IMR-90 (cell line): ENCODE measurements around the gene ZDHHC17. TPM values are rescaled to one million over a fixed set of nuclear protein-coding genes. Genes with fewer than 3 reads are reported as not detected.

Source experiments
- ATAC-seq: fragments of 200-7000 bp; cut with Tn5 transposase; 2 replicates; pipeline ENCODE4 v1.9.1; 2020; ENCODE audit warnings: low read depth, mild to moderate bottlenecking, moderate library complexity
- BruUV-seq: library from RNA; stranded (reverse); fragments of 400-500 nt; replicated peaks from 2 replicates; lab custom pipeline; 2021; lab: Mats Ljungman, UMichigan
- CTCF ChIA-PET: fragments of 300-600 bp; formaldehyde crosslinking; extraction: SDS; loops from one replicate; lab custom pipeline; 2021; ENCODE audit warnings: antibody characterized with exemption; lab: Yijun Ruan, JAX
- POLR2A ChIA-PET: fragments of 300-600 bp; sonication (Branson Sonifier 250); formaldehyde crosslinking; loops from one replicate; lab custom pipeline; 2022; ENCODE audit warnings: antibody characterized with exemption; ENCODE audit not compliant: unreplicated experiment; lab: Charles Lee
- DNase-seq: peaks from one replicate; pipeline ENCODE4 v3.0.0; 2013
- H2AFZ ChIP-seq: replicated peaks from 2 replicates; pipeline ENCODE3; 2013; ENCODE audit warnings: low read length, mild to moderate bottlenecking; ENCODE audit not compliant: poor library complexity
- H2AK5ac ChIP-seq: 2 replicates; pipeline ENCODE4 v1.6.1; 2013; ENCODE audit warnings: low read depth, low read length, inconsistent platforms
- H2AK9ac ChIP-seq: replicated peaks from 2 replicates; pipeline ENCODE3; 2013; ENCODE audit warnings: mild to moderate bottlenecking, low read depth, low read length, moderate library complexity; ENCODE audit not compliant: poor library complexity
- H2BK120ac ChIP-seq: 2 replicates; pipeline ENCODE4 v1.6.1; 2013; ENCODE audit warnings: low read depth, low read length, inconsistent platforms
- H2BK15ac ChIP-seq: 3 replicates; pipeline ENCODE4 v1.6.1; 2013; ENCODE audit warnings: low read depth, low read length, inconsistent platforms
- H2BK20ac ChIP-seq: 2 replicates; pipeline ENCODE4 v1.6.1; 2013; ENCODE audit warnings: low read depth, mild to moderate bottlenecking, inconsistent platforms, low read length, moderate library complexity
- H2BK5ac ChIP-seq: 2 replicates; pipeline ENCODE4 v1.6.1; 2013; ENCODE audit warnings: mild to moderate bottlenecking, low read depth, low read length, inconsistent platforms; ENCODE audit not compliant: poor library complexity, severe bottlenecking
- H3K14ac ChIP-seq: replicated peaks from 2 replicates; pipeline ENCODE4 v1.6.1; 2013; ENCODE audit warnings: low read depth, low read length, inconsistent platforms
- H3K18ac ChIP-seq: 2 replicates; pipeline ENCODE4 v1.6.1; 2013; ENCODE audit warnings: low read depth, low read length, control low read depth
- H3K23ac ChIP-seq: 2 replicates; pipeline ENCODE4 v1.6.1; 2013; ENCODE audit warnings: low read depth, low read length, inconsistent platforms
- H3K27ac ChIP-seq: 2 replicates; pipeline ENCODE4 v1.5.1; 2013; ENCODE audit warnings: mild to moderate bottlenecking, control low read depth, low read length; ENCODE audit not compliant: insufficient read depth
- H3K27me3 ChIP-seq: 2 replicates; pipeline ENCODE4 v1.6.1; 2013; ENCODE audit warnings: low read length; ENCODE audit not compliant: control insufficient read depth, insufficient read depth
- H3K36me3 ChIP-seq: 2 replicates; pipeline ENCODE4 v1.6.1; 2013; ENCODE audit warnings: low read length, mixed read lengths; ENCODE audit not compliant: control insufficient read depth, insufficient read depth
- H3K4ac ChIP-seq: 2 replicates; pipeline ENCODE4 v1.6.1; 2013; ENCODE audit warnings: low read depth, low read length, inconsistent platforms
- H3K4me1 ChIP-seq: 2 replicates; pipeline ENCODE4 v1.6.1; 2013; ENCODE audit warnings: low read length, mixed read lengths; ENCODE audit not compliant: control insufficient read depth, insufficient read depth
- H3K4me2 ChIP-seq: 2 replicates; pipeline ENCODE4 v1.6.1; 2013; ENCODE audit warnings: low read depth, mild to moderate bottlenecking, control low read depth, low read length, moderate library complexity
- H3K4me3 ChIP-seq: 2 replicates; pipeline ENCODE4 v1.5.1; 2013; ENCODE audit warnings: low read depth, mild to moderate bottlenecking, control low read depth, low read length, moderate library complexity; ENCODE audit not compliant: insufficient read depth
- H3K56ac ChIP-seq: 2 replicates; pipeline ENCODE4 v1.6.1; 2013; ENCODE audit warnings: low read length, inconsistent platforms; ENCODE audit not compliant: insufficient read depth; ENCODE audit errors: extremely low read depth
- H3K79me1 ChIP-seq, 2 experiments: 2 replicates each; pipeline ENCODE4 v1.6.1; 2013; ENCODE audit warnings: low read length in 2 of 2, inconsistent platforms in 1 of 2, low read depth in 1 of 2
- H3K9ac ChIP-seq: 2 replicates; pipeline ENCODE4 v1.6.1; 2013; ENCODE audit warnings: low read depth, low read length, control low read depth
- H3K9me1 ChIP-seq: 2 replicates; pipeline ENCODE4 v1.6.1; 2013; ENCODE audit warnings: low read length, inconsistent platforms; ENCODE audit not compliant: insufficient read depth
- H3K9me3 ChIP-seq: 2 replicates; pipeline ENCODE4 v1.6.1; 2013; ENCODE audit warnings: low read length; ENCODE audit not compliant: control insufficient read depth, insufficient read depth
- H4K20me1 ChIP-seq: 2 replicates; pipeline ENCODE4 v1.6.1; 2013; ENCODE audit warnings: low read length, inconsistent platforms; ENCODE audit not compliant: insufficient read depth
- H4K5ac ChIP-seq: 2 replicates; pipeline ENCODE4 v1.6.1; 2013; ENCODE audit warnings: mild to moderate bottlenecking, low read depth, low read length, control low read depth
- H4K8ac ChIP-seq, 2 experiments: 2 replicates each; pipeline ENCODE4 v1.6.1; 2013; ENCODE audit warnings: low read depth in 2 of 2, low read length in 2 of 2, control low read depth in 1 of 2, inconsistent platforms in 1 of 2
- H4K91ac ChIP-seq: 2 replicates; pipeline ENCODE4 v1.6.1; 2013; ENCODE audit warnings: low read depth, low read length, inconsistent platforms; ENCODE audit not compliant: insufficient read depth
- BHLHE40 ChIP-seq: fragments of 150-350 bp; IDR thresholded peaks from 2 replicates; pipeline ENCODE4 v1.6.1; 2016; ENCODE audit warnings: mild to moderate bottlenecking, low read depth, low read length
- CEBPB ChIP-seq: IDR thresholded peaks from 2 replicates; pipeline ENCODE4 v1.6.1; 2012; ENCODE audit warnings: low read depth, low read length, improper control_type of control experiment
- CHD1 ChIP-seq: IDR thresholded peaks from 2 replicates; pipeline ENCODE4 v1.6.1; 2012; ENCODE audit warnings: low read depth, low read length, improper control_type of control experiment
- CTCF ChIP-seq: conservative IDR thresholded peaks from 2 replicates; pipeline ENCODE4 v1.5.1; 2012; ENCODE audit warnings: mild to moderate bottlenecking, low read depth, low read length, improper control_type of control experiment
- ELK1 ChIP-seq: fragments of 150-350 bp; IDR thresholded peaks from 2 replicates; pipeline ENCODE4 v1.6.1; 2016; ENCODE audit warnings: low read depth, mild to moderate bottlenecking, low read length, moderate library complexity, borderline replicate concordance
- FOS ChIP-seq: fragments of 150-350 bp; IDR thresholded peaks from 2 replicates; pipeline ENCODE4 v1.6.1; 2016; ENCODE audit warnings: low read depth, low read length
- MAFK ChIP-seq: IDR thresholded peaks from 2 replicates; pipeline ENCODE4 v1.6.1; 2012; ENCODE audit warnings: low read depth, low read length, improper control_type of control experiment
- MAZ ChIP-seq: IDR thresholded peaks from 2 replicates; pipeline ENCODE4 v1.6.1; 2012; ENCODE audit warnings: low read depth, mild to moderate bottlenecking, low read length, improper control_type of control experiment, moderate library complexity, borderline replicate concordance
- MXI1 ChIP-seq: IDR thresholded peaks from 2 replicates; pipeline ENCODE4 v1.6.1; 2012; ENCODE audit warnings: low read depth, mild to moderate bottlenecking, low read length, moderate library complexity, borderline replicate concordance
- NFE2L2 ChIP-seq: fragments of 150-350 bp; IDR thresholded peaks from 2 replicates; pipeline ENCODE4 v1.6.1; 2016; ENCODE audit warnings: low read depth, mild to moderate bottlenecking, low read length
- POLR2A ChIP-seq: IDR thresholded peaks from 2 replicates; pipeline ENCODE4 v1.6.1; 2012; ENCODE audit warnings: mild to moderate bottlenecking, low read depth, low read length
- RAD21 ChIP-seq: IDR thresholded peaks from 2 replicates; pipeline ENCODE4 v1.6.1; 2012; ENCODE audit warnings: low read length, improper control_type of control experiment
- RCOR1 ChIP-seq: IDR thresholded peaks from 2 replicates; pipeline ENCODE4 v1.6.1; 2012; ENCODE audit warnings: mild to moderate bottlenecking, low read length, improper control_type of control experiment; ENCODE audit not compliant: insufficient replicate concordance
- RFX5 ChIP-seq: IDR thresholded peaks from 2 replicates; pipeline ENCODE4 v1.8.0; 2012; ENCODE audit warnings: low read depth, mild to moderate bottlenecking, low read length, moderate library complexity
- SMC3 ChIP-seq: fragments of 150-350 bp; IDR thresholded peaks from 2 replicates; pipeline ENCODE4 v1.6.1; 2016; ENCODE audit warnings: low read depth, mild to moderate bottlenecking, antibody characterized with exemption, low read length, moderate library complexity
- USF2 ChIP-seq: fragments of 150-350 bp; IDR thresholded peaks from 2 replicates; pipeline ENCODE4 v1.6.1; 2017; ENCODE audit warnings: mild to moderate bottlenecking, antibody characterized with exemption, low read length, low read depth
- WGBS, 2 experiments: methylation state at CpG; one replicate each; pipeline versions ENCODE4 v1.1.5 to v1.1.7; 2013; ENCODE audit warnings: missing lambda C conversion rate in 2 of 2; ENCODE audit not compliant: insufficient read length in 1 of 2; ENCODE audit errors: extremely low coverage in 2 of 2; 5-methylcytosine and 5-hydroxymethylcytosine counted together
- dilution Hi-C: fragments of 300-500 bp; cut with HindIII; formaldehyde crosslinking; loops from one replicate; pipeline ENCODE4 v1.14.3; 2018; ENCODE audit warnings: low sequenced_read_pairs; ENCODE audit not compliant: unreplicated experiment
- in situ Hi-C: fragments of 300-500 bp; cut with MboI; formaldehyde crosslinking; loops from 3 replicates; pipeline ENCODE4 v1.14.3; 2019; ENCODE audit warnings: low sequenced_read_pairs, inconsistent platforms, mixed read lengths
- intact Hi-C: fragments of 100-400 bp; cut with micrococcal nuclease; formaldehyde crosslinking; loops from 2 replicates; pipeline ENCODE4 v1.10.0; 2022
- polyA plus RNA-seq, 3 experiments: library from polyadenylated mRNA; depleted of rRNA; stranded (reverse); fragments of >200 nt; gene quantifications; 2 replicates each; pipeline ENCODE4 v1.2.3, GENCODE V29; 2012; ENCODE audit warnings: low replicate concordance in 1 of 3
- total RNA-seq: library from RNA; depleted of rRNA; stranded (reverse); fragments of >200 nt; gene quantifications from 2 replicates; pipeline ENCODE4 v1.2.3, GENCODE V29; 2012

ZDHHC17 gene
- total and polyA plus RNA-seq, 2 of the 4 experiments (the other 2 are of a cell fraction): 23.3 to 125 TPM

GRCh38 chr12:76786986-76787385 is 23.1 kb downstream of the ZDHHC17 start:
- CTCF ChIA-PET: interaction anchor here (1.1 to 1.3 kb wide), 2 partner anchors 159 to 224 kb away, joined by 3 read pairs; no protein-coding TSS in a partner anchor

More at GRCh38 chr12:76786986-76787385, 23.1 kb downstream of the ZDHHC17 start:
- Histone ChIP-seq H3K4me2 (no peak overlapping the region), H3K9me1 (no peaks in the 10 kb centered on the region), H3K9me3 (no peaks in the 10 kb centered on the region; the same call in 1 of the 2 replicates), H4K20me1 (peaks cover 9% of the 10 kb centered on the region; the same call in 1 of the 2 replicates), H3K4me3 (no peak overlapping the region), H3K18ac (no peak overlapping the region), H3K36me3 (no peaks in the 10 kb centered on the region), H3K4ac (no peak overlapping the region), H4K5ac (no peak overlapping the region), H3K79me1 (peaks cover 17 to 64% of the 10 kb centered on the region in 2 experiments), H3K56ac (no peak overlapping the region), H3K14ac (no peak overlapping the region), H2BK5ac (no peak overlapping the region), H3K9ac (no peak overlapping the region), H2AK9ac (no peak overlapping the region), H3K23ac (no peak overlapping the region), H2BK20ac (no peak overlapping the region), H4K8ac (no peak overlapping the region), H2BK15ac (no peak overlapping the region), H4K91ac (no peak overlapping the region), H3K27me3 (no peaks in the 10 kb centered on the region), H3K27ac (no peak overlapping the region), H2BK120ac (no peak overlapping the region), H2AK5ac (no peak overlapping the region), H2AFZ (no peak overlapping the region), H3K4me1 (peaks cover 7% of the 10 kb centered on the region; the same call in 1 of the 2 replicates)
- POLR2A ChIA-PET: no interaction called here
- BruUV-seq: no TSS peak
- intact Hi-C loops (no loop called here), in situ Hi-C loops (no loop called here), dilution Hi-C loops (no loop called here)
- WGBS, 2 experiments: no CpG with 5 or more reads among the region's 3 CpGs
- TF ChIP-seq NFE2L2 (no peak), CHD1 (no peak), CTCF (no peak), FOS (no peak), MAZ (no peak), RCOR1 (no peak), CEBPB (no peak), USF2 (no peak), BHLHE40 (no peak), SMC3 (no peak), RFX5 (no peak), POLR2A (no peak), RAD21 (no peak), ELK1 (no peak), MXI1 (no peak), MAFK (no peak)
- no peak for ATAC-seq
- no peak for DNase-seq
